Measurements from ENCODE around the gene AGPAT3.

- peak; percentile 2 for TF ChIP-seq CTCF (IDR thresholded peaks at IDR 0.05; ENCODE audit: low read depth, low read length, poor library complexity, severe bottlenecking)
- TF ChIP-seq EZH2phosphoT487 (IDR thresholded peaks at IDR 0.05; ENCODE audit: borderline replicate concordance, low read length), result no peak
Measured at GRCh38 chr21:43918385-43918947, 53.4 kb downstream of the AGPAT3 start.
